Naive thymus-derived CD4-positive, alpha-beta T cell (primary cell): Measurements from ENCODE around the gene CAB39. TPM values are rescaled to one million over a fixed set of nuclear protein-coding genes. Genes with fewer than 3 reads are reported as not detected.

ENCODE experiments used
- ATAC-seq: fragments of 150-1000 bp; cut with Tn5 transposase; 2 replicates; pipeline ENCODE4 v1.10.0; 2021; ENCODE audit warnings: mild to moderate bottlenecking, moderate library complexity
- CTCF ChIA-PET: fragments of 350-600 bp; sonication (Branson Sonifier 250); formaldehyde crosslinking; loops from one replicate; lab custom pipeline; 2021; ENCODE audit warnings: antibody characterized with exemption; lab: Charles Lee
- POLR2A ChIA-PET: fragments of 350-600 bp; sonication (Branson Sonifier 250); formaldehyde crosslinking; loops from one replicate; lab custom pipeline; 2021; ENCODE audit warnings: antibody characterized with exemption, inconsistent platforms; lab: Charles Lee
- DNase-seq, 9 donors: peaks; one replicate each; pipeline versions ENCODE4 v3.0.0 to v3.0.0-alpha.2; 2020 to 2022; ENCODE audit warnings: mixed read lengths in 1 of 9
- H3K27ac ChIP-seq: one replicate; pipeline ENCODE4 v1.7.0; 2013; ENCODE audit warnings: mild to moderate bottlenecking, low read depth, low read length, moderate library complexity
- H3K27me3 ChIP-seq, 2 donors: one replicate each; pipeline ENCODE4 v1.7.0; 2013; ENCODE audit warnings: low read length in 2 of 2, mild to moderate bottlenecking in 2 of 2, moderate library complexity in 2 of 2; ENCODE audit not compliant: control insufficient read depth in 2 of 2, insufficient read depth in 2 of 2
- H3K36me3 ChIP-seq, 3 experiments: 1 replicate in 2 of 3; 2 replicates in 1 of 3; pipeline ENCODE4 v1.7.0; 2013; ENCODE audit warnings: low read length in 3 of 3, mild to moderate bottlenecking in 3 of 3, moderate library complexity in 1 of 3; ENCODE audit not compliant: insufficient read depth in 3 of 3, control insufficient read depth in 2 of 3
- H3K4me1 ChIP-seq, 2 donors: one replicate each; pipeline ENCODE4 v1.7.0; 2013; ENCODE audit warnings: low read length in 2 of 2, mild to moderate bottlenecking in 2 of 2, moderate library complexity in 1 of 2; ENCODE audit not compliant: control insufficient read depth in 2 of 2, insufficient read depth in 2 of 2
- H3K4me3 ChIP-seq: 2 replicates; pipeline ENCODE4 v1.7.0; 2013; ENCODE audit warnings: mild to moderate bottlenecking, low read length
- H3K9me3 ChIP-seq, 3 experiments: 1 replicate in 2 of 3; 2 replicates in 1 of 3; pipeline ENCODE4 v1.7.0; 2013; ENCODE audit warnings: low read length in 3 of 3; ENCODE audit not compliant: control insufficient read depth in 2 of 3
- H3K27ac Mint-ChIP-seq, 9 donors: one replicate each; pipeline ENCODE4 v1.8.0; 2020 to 2022; ENCODE audit warnings: mixed read lengths in 9 of 9, mild to moderate bottlenecking in 8 of 9, moderate library complexity in 5 of 9, inconsistent platforms in 2 of 9
- H3K27me3 Mint-ChIP-seq, 5 donors: one replicate each; pipeline ENCODE4 v1.8.0; 2021 to 2022; ENCODE audit warnings: mixed read lengths in 5 of 5, mild to moderate bottlenecking in 1 of 5
- H3K36me3 Mint-ChIP-seq, 5 donors: one replicate each; pipeline ENCODE4 v1.8.0; 2020 to 2022; ENCODE audit warnings: mixed read lengths in 5 of 5, mild to moderate bottlenecking in 3 of 5, inconsistent platforms in 1 of 5
- H3K4me1 Mint-ChIP-seq, 7 donors: one replicate each; pipeline ENCODE4 v1.8.0; 2020 to 2022; ENCODE audit warnings: mixed read lengths in 7 of 7, mild to moderate bottlenecking in 3 of 7, inconsistent platforms in 1 of 7
- H3K4me3 Mint-ChIP-seq, 10 donors: one replicate each; pipeline ENCODE4 v1.8.0; 2020 to 2022; ENCODE audit warnings: mild to moderate bottlenecking in 10 of 10, mixed read lengths in 10 of 10, moderate library complexity in 6 of 10, inconsistent platforms in 2 of 10
- H3K9me3 Mint-ChIP-seq, 11 donors: one replicate each; pipeline ENCODE4 v1.8.0; 2020 to 2022; ENCODE audit warnings: mixed read lengths in 11 of 11, mild to moderate bottlenecking in 4 of 11, inconsistent platforms in 1 of 11, moderate library complexity in 1 of 11
- intact Hi-C, 2 donors: fragments of 100-400 bp; cut with micrococcal nuclease; formaldehyde crosslinking; loops; one replicate each; pipeline ENCODE4 v1.15.1; 2023
- polyA plus RNA-seq, 2 donors: library from polyadenylated mRNA; unstranded; fragments of 300-500 nt; fragmentation: Illumina TruSeq; gene quantifications; one replicate each; pipeline ENCODE4 v1.2.3, GENCODE V29; 2021
- total RNA-seq, 6 experiments: library from RNA in 5 of 6; stranded (reverse) in 5 of 6; gene quantifications; 1 replicate in 5 of 6; 2 replicates in 1 of 6; pipeline ENCODE4 v1.2.3 and lab custom pipeline; 2021 to 2026

Gene CAB39
- total and polyA plus RNA-seq, 7 experiments from 2014 or later = 71.0 to 186 (median 79.4) TPM

DNA sequence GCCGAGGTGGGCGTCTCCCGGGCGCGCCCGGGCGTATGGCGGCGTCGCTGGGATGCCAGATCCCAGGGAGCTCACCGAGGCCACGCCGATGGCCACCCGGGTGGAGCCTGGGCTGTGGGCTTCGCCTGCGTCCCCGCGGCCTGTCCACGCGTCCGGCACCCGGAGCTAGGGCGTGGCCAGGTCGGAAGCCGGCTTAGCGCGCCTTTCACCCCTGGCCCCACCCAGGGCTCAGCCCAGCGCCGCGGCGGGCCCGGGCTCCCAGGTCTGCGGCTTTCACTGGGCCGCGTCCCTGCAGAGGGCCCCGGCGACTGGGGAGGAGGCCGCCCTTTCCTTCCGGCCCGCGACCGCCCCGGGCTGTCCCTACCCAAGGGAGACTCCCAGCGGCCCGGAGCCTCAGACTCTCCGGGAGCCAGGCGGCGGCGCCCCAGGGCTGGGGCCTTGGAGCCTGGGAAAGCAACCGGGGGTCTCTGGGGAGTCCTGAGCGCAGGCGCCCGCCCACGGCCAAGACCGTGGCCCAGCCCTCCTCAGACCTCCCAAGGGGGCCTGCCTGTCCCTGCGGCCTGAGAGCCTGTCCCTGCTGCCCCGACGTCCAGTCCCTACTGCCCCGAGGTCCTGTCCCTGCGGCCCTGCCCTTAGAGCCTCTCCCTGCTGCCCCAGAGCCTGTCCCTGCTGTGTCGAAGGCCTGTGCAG is 115.8 kb downstream of the CAB39 start:
- ChIA-PET CTCF (interaction anchor here (1.8 kb wide), 1 partner anchor 159 kb away, joined by 4 read pairs; no protein-coding TSS in a partner anchor), POLR2A (no interaction called here)
- Mint-ChIP-seq H3K4me3 (peak overlapping the region in 5 of 10 donors; percentile 35 to 67 (median 53)), H3K4me1 (peaks cover 0 to 28% (median 9%) of the 10 kb centered on the region in 7 donors), H3K36me3 (no peaks in the 10 kb centered on the region), H3K27ac (peak overlapping the region in 1 of 9 donors; percentile 38), H3K27me3 (peaks cover 26 to 74% (median 40%) of the 10 kb centered on the region in 5 donors), H3K9me3 (peaks cover 0 to 2% (median 0%) of the 10 kb centered on the region in 11 donors)
- H3K27me3 ChIP-seq = peaks cover 0 to 5% of the 10 kb centered on the region in 2 donors
- intact Hi-C loops = loop anchor here in 1 of 2 donors (10.0 kb wide), 1 partner anchor 76 kb away; no protein-coding TSS in a partner anchor
- no peak overlapping the region for H3K27ac ChIP-seq
- no peak overlapping the region for H3K4me3 ChIP-seq
- peak; percentile 41 for ATAC-seq
- no peaks in the 10 kb centered on the region for H3K9me3 ChIP-seq
- H3K36me3 ChIP-seq = no peaks in the 10 kb centered on the region
- DNase-seq = peak in 1 of 9 donors; percentile 56
- no peaks in the 10 kb centered on the region for H3K4me1 ChIP-seq

DNA sequence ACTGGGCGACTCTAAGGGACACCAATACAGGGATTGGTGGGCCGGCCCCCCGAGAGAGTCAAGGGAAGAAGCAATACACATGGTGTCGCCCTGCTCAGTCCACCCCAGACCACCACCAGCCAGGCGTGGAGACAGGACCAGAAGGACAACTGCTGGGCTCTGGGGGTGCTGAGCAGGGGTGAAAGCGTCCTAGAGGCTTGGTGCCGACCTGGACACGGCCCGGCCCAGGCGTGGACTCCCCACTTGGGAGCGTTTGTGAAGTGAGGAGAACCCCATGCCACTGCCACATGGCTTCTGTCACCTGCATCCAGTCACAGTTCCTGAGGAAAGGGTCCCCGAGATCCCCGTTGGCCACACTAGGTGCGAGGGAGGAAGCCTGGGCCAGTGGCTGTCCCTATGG is 116.7 kb downstream of the CAB39 start:
- intact Hi-C loops = loop anchor here in 1 of 2 donors (10.0 kb wide), 1 partner anchor 76 kb away; no protein-coding TSS in a partner anchor
- Histone ChIP-seq H3K36me3 (no peaks in the 10 kb centered on the region), H3K4me1 (no peaks in the 10 kb centered on the region), H3K27ac (no peak overlapping the region), H3K4me3 (no peak overlapping the region), H3K27me3 (peaks cover 0 to 5% of the 10 kb centered on the region in 2 donors), H3K9me3 (no peaks in the 10 kb centered on the region)
- CTCF ChIA-PET = interaction anchor here (0.5 kb wide), 1 partner anchor 106 kb away, joined by 3 read pairs; no protein-coding TSS in a partner anchor
- peaks cover 26 to 78% (median 40%) of the 10 kb centered on the region in 5 donors for H3K27me3 Mint-ChIP-seq
- H3K4me3 Mint-ChIP-seq = peak overlapping the region in 5 of 10 donors; percentile 20 to 67 (median 43)
- H3K9me3 Mint-ChIP-seq = peaks cover 0 to 2% (median 0%) of the 10 kb centered on the region in 11 donors
- ATAC-seq (no peak), DNase-seq (no peak)
- POLR2A ChIA-PET = interaction anchor here (0.5 kb wide), 1 partner anchor 133 kb away, joined by 5 read pairs; no protein-coding TSS in a partner anchor
- H3K36me3 Mint-ChIP-seq = no peaks in the 10 kb centered on the region
- peaks cover 0 to 24% (median 6%) of the 10 kb centered on the region in 7 donors for H3K4me1 Mint-ChIP-seq
- peak overlapping the region in 1 of 9 donors; percentile 38 for H3K27ac Mint-ChIP-seq

DNA sequence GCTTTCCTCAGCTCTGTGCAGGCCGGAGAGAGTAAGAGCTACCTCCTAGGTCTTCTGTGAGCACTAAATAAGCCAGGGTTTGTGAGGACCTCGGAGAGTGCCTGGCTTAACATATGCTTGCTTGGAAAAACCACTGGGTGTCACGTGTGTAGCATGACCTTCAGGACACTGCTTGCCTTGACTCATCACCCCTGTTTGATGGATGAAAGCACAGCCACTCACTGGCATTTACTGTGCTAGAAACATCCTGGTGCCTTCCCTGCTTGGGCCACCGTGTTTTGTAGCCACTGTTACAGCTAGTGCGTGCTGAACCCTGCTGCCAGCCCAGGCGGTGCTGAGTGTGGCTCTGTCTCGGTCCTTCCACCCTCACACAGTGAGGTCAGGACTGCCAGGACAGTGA is 117.3 kb downstream of the CAB39 start:
- Mint-ChIP-seq H3K4me3 (no peak overlapping the region), H3K9me3 (peaks cover 0 to 2% (median 0%) of the 10 kb centered on the region in 11 donors), H3K27me3 (peaks cover 26 to 73% (median 37%) of the 10 kb centered on the region in 5 donors), H3K36me3 (no peaks in the 10 kb centered on the region), H3K4me1 (peaks cover 0 to 20% (median 2%) of the 10 kb centered on the region in 7 donors), H3K27ac (no peak overlapping the region)
- Histone ChIP-seq H3K4me1 (no peaks in the 10 kb centered on the region), H3K9me3 (no peaks in the 10 kb centered on the region), H3K27me3 (peaks cover 0 to 5% of the 10 kb centered on the region in 2 donors), H3K27ac (no peak overlapping the region), H3K4me3 (no peak overlapping the region), H3K36me3 (no peaks in the 10 kb centered on the region)
- ATAC-seq = no peak
- ChIA-PET POLR2A (interaction anchor here (0.5 kb wide), 1 partner anchor 132 kb away, joined by 5 read pairs; no protein-coding TSS in a partner anchor), CTCF (interaction anchor here (0.5 to 0.9 kb wide), 2 partner anchors 18 to 107 kb away, joined by 3 read pairs; no protein-coding TSS in a partner anchor)
- no peak for DNase-seq
- intact Hi-C loops = loop anchor here in 1 of 2 donors (10.0 kb wide), 1 partner anchor 75 kb away; no protein-coding TSS in a partner anchor

DNA sequence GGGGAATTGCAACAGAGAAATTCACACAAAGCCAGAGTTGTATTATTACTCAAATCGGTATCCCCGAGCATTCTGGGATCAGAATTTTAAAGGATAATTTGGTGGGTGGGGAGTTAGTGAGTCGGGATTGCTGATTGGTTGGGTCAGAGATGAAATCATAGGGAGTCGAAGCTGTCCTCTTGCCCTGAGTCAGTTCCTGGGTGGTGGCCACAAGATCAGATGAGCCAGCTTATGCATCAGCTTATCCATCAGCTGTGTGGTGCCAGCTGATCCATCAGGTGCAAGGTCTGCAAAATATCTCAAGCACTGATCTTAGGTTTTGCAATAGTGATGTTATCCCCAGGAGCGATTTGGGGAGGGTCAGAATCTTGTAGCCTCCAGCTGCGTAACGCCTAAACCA is 117.8 kb downstream of the CAB39 start:
- no peaks in the 10 kb centered on the region for H3K9me3 ChIP-seq
- no peak overlapping the region for H3K4me3 ChIP-seq
- ChIA-PET POLR2A (no interaction called here), CTCF (interaction anchor here (0.7 to 1.1 kb wide), 3 partner anchors 17 to 155 kb away, joined by 3 read pairs; no protein-coding TSS in a partner anchor)
- no peaks in the 10 kb centered on the region for H3K36me3 Mint-ChIP-seq
- peaks cover 26 to 72% (median 37%) of the 10 kb centered on the region in 5 donors for H3K27me3 Mint-ChIP-seq
- peaks cover 0 to 2% (median 0%) of the 10 kb centered on the region in 11 donors for H3K9me3 Mint-ChIP-seq
- H3K27ac Mint-ChIP-seq = no peak overlapping the region
- intact Hi-C loops = no loop called here
- H3K4me1 Mint-ChIP-seq = peaks cover 0 to 18% (median 2%) of the 10 kb centered on the region in 7 donors
- no peak overlapping the region for H3K4me3 Mint-ChIP-seq
- no peak overlapping the region for H3K27ac ChIP-seq
- H3K4me1 ChIP-seq = no peaks in the 10 kb centered on the region
- ATAC-seq (no peak), DNase-seq (no peak)
- peaks cover 0 to 5% of the 10 kb centered on the region in 2 donors for H3K27me3 ChIP-seq
- H3K36me3 ChIP-seq = no peaks in the 10 kb centered on the region

DNA sequence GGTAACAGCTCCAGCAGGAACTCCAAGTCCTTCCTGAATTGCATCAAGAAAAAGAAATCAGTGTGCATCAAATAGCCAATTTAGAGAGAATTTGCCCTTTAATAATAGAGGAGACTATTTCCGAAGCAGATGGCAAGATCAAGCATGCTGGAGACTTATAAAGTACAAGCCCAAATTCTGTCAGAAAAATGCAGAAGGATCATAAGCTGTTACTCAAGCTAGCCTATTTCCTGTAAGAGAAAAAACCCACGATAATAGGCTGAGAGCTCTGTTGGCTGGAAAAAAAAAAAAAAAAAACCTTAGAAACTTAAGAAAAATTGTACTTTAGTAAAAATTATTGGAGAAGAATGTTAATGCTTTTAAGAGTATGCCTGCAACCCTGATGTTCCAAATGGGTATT is 127.7 kb downstream of the CAB39 start:
- no peak overlapping the region for H3K27ac Mint-ChIP-seq
- ATAC-seq (no peak), DNase-seq (no peak)
- H3K36me3 Mint-ChIP-seq = peaks cover 0 to 4% (median 0%) of the 10 kb centered on the region in 5 donors
- H3K4me3 Mint-ChIP-seq = no peak overlapping the region
- no peaks in the 10 kb centered on the region for H3K36me3 ChIP-seq
- ChIA-PET POLR2A (no interaction called here), CTCF (interaction anchor here (1.0 to 2.4 kb wide), 2 partner anchors 17 to 147 kb away, joined by 3 to 12 read pairs; no protein-coding TSS in a partner anchor)
- no peak overlapping the region for H3K4me3 ChIP-seq
- peaks cover 0 to 10% (median 4%) of the 10 kb centered on the region in 7 donors for H3K4me1 Mint-ChIP-seq
- peaks cover 0 to 14% (median 6%) of the 10 kb centered on the region in 11 donors for H3K9me3 Mint-ChIP-seq
- H3K27me3 ChIP-seq = no peaks in the 10 kb centered on the region
- no peaks in the 10 kb centered on the region for H3K9me3 ChIP-seq
- H3K27ac ChIP-seq = no peak overlapping the region
- H3K27me3 Mint-ChIP-seq = peaks cover 0 to 31% (median 8%) of the 10 kb centered on the region in 5 donors
- H3K4me1 ChIP-seq = no peaks in the 10 kb centered on the region
- intact Hi-C loops = no loop called here

DNA sequence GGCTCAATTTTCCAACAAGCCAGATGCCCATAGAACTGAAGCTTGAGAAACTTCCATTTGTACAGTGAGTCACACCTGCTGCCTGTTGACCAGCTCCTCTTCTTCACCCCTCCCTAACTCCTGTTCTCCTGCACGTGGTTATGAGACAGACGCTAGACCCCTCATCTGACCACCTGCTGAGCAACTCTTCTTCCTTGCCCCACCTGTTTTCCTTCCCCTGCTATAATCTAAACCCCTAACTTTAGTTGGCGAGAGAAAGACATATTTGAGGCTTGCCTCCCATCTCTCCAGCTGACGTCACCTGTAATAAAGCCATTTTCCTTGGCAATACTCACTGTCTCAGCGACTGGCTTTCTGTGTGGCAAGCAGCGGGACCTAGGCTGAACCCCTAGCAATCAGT is 129.8 kb downstream of the CAB39 start:
- Histone ChIP-seq H3K36me3 (no peaks in the 10 kb centered on the region), H3K27ac (no peak overlapping the region), H3K9me3 (no peaks in the 10 kb centered on the region), H3K27me3 (no peaks in the 10 kb centered on the region), H3K4me3 (no peak overlapping the region), H3K4me1 (no peaks in the 10 kb centered on the region)
- no peak for ATAC-seq
- ChIA-PET POLR2A (no interaction called here), CTCF (no interaction called here)
- Mint-ChIP-seq H3K4me1 (peaks cover 0 to 10% (median 4%) of the 10 kb centered on the region in 7 donors), H3K36me3 (peaks cover 0 to 4% (median 0%) of the 10 kb centered on the region in 5 donors), H3K27ac (no peak overlapping the region), H3K9me3 (peaks cover 0 to 14% (median 5%) of the 10 kb centered on the region in 11 donors), H3K27me3 (peaks cover 0 to 38% (median 10%) of the 10 kb centered on the region in 5 donors), H3K4me3 (no peak overlapping the region)
- intact Hi-C loops = no loop called here
- no peak for DNase-seq
